Measurements from ENCODE around the gene CXCR1. TPM values are rescaled to one million over a fixed set of nuclear protein-coding genes. Genes with fewer than 3 reads are reported as not detected.

CXCR1 gene
- total and polyA plus RNA-seq, 9 of the 15 experiments (the other 6 are each of a cell fraction or from before 2014, with no cell fraction given): not detected

- Histone ChIP-seq H3K36me3 (ENCODE audit: control insufficient read depth, insufficient read depth, low read length) (no peaks in the 10 kb centered on the region), H3K79me2 (ENCODE audit: control insufficient read depth, insufficient read depth, low read length) (no peaks in the 10 kb centered on the region), H3K27me3 (ENCODE audit: control insufficient read depth in 2 of 2, insufficient read depth in 2 of 2, low read length in 2 of 2) (no peaks in the 10 kb centered on the region), H3K4me3 (no peak overlapping the region), H3K4me2 (ENCODE audit: insufficient read depth, low read length) (peak overlapping the region; percentile 7; the same call in 1 of the 2 replicates), H2AFZ (ENCODE audit: low read depth, low read length) (peak overlapping the region; percentile 92), H3K9me3 (replicated peaks; ENCODE audit: control insufficient read depth, insufficient read depth, low read depth, low read length) (no peaks in the 10 kb centered on the region), H3K27ac (ENCODE audit: extremely low read depth, low read depth, low read length) (peak overlapping the region; percentile 31; the same call in 1 of the 3 replicates), H4K20me1 (replicated peaks; ENCODE audit: control insufficient read depth, insufficient read depth, low read length) (no peaks in the 10 kb centered on the region), H3K9ac (ENCODE audit: insufficient read depth in 1 of 2, low read depth in 2 of 2, low read length in 2 of 2) (no peak overlapping the region), H3K9me1 (ENCODE audit: control insufficient read depth, insufficient read depth, low read length) (no peaks in the 10 kb centered on the region), H3K4me1 (replicated peaks in 1 of 2; ENCODE audit: control insufficient read depth in 2 of 2, insufficient read depth in 2 of 2, low read length in 2 of 2) (peaks cover 0 to 8% of the 10 kb centered on the region in 2 experiments; a peak in 4 of 5 replicates)
- in situ Hi-C loops (cut with MboI) (no loop called here), intact Hi-C loops (cut with micrococcal nuclease) (loop anchor here (2.0 to 10.0 kb wide), 3 partner anchors 70 to 278 kb away; no protein-coding TSS in a partner anchor)
- POLR2A ChIA-PET: no interaction called here
- CTCF ChIA-PET (ENCODE audit: low intra/inter-chr PET ratio): interaction anchor here (0.6 to 1.0 kb wide), 4 partner anchors 71 to 662 kb away, joined by 3 to 8 read pairs (median 4); no protein-coding TSS in a partner anchor
- BruUV-seq (replicated peaks): no TSS peak
- DNase-seq (ENCODE audit: extremely low read depth in 1 of 4, low spot score in 3 of 4): peak; percentile 66 to 78 (median 68)
- ATAC-seq: peak; percentile 96
- FAIRE-seq: peak; percentile 86
- WGBS (ENCODE audit: insufficient coverage, low coverage, missing lambda C conversion rate): 44% methylated on average over 7 of the region's 8 CpGs
- TF ChIP-seq ADNP (tag; IDR thresholded peaks at IDR 0.05): no peak
- TF ChIP-seq L3MBTL2 (IDR thresholded peaks at IDR 0.05): peak; percentile 53; the same call in 1 of the 2 replicates
- 0 out of 6 replicates have a peak, but pooled peaks of 1 of the 3 experiments have one; percentile 17 for TF ChIP-seq ZBTB11 (CRISPR knock-in tag; IDR thresholded peaks at IDR 0.05)
- no peak for TF ChIP-seq ZNF133 (CRISPR knock-in tag; IDR thresholded peaks at IDR 0.05)
- TF ChIP-seq MGA (IDR thresholded peaks at IDR 0.05): 0 out of 2 replicates have a peak, but pooled peaks have one; percentile 15
Measured at GRCh38 chr2:218186355-218186766, 19.6 kb upstream of the CXCR1 start.
